NOMO-1 (cell line): Measurements from ENCODE around the gene NOS1AP.
"Not testable (repeated sequence)": the region's sequence is repeated elsewhere in the genome, so short reads cannot be mapped to it uniquely, and the experiment has no call there.

Experiments
- DNase-seq, 2 experiments: peaks; one replicate each; lab custom pipeline; 2025; ENCODE audit not compliant: unreplicated experiment in 2 of 2; lab: John Stamatoyannopoulos, UW

The NOS1AP gene

GRCh38 chr1:162189345-162189744, 119.9 kb downstream of the NOS1AP start:
- DNase-seq, result no peak

GRCh38 chr1:162191396-162192305, 122.2 kb downstream of the NOS1AP start:
- DNase-seq, result no peak

DNA sequence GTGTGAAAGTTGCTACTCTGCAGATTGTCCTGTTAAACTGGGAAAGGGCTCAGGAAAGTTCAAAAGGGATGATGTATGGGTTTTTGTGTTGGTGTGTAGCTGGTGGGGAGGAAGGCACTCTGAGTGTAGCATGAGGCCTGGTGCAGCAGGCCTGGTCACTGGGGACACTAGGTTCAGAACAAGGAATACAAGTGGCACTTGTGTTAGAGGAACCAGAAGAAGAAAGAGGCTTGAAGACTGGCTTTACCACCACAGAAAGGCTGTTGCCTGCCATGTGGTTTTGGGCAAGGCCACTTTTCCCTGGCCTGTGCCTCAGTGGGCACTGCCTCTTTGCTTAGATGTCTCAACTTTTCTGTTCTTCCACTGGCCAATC, 122.8 kb downstream of the NOS1AP start:
- DNase-seq, result no peak

DNA sequence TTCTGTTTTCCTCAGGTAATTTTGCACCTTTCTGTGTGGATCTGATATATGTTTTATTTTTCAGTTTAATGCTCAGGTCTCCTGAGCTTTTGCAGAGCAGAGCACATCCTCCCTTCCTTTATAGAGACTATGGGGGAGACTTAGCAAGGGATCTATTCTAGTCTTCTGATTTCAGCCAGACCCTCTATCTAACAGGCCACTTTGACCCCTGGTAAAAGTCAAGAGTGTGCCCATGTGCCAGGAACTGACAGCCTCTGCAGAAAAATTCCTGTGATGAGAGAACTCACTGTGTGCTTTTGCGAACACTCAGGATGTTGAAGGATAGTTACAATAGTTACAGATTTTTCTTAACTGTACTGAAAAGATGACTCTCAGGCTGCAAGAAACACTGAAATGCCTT, 123.3 kb downstream of the NOS1AP start:
- DNase-seq, result no peak

DNA sequence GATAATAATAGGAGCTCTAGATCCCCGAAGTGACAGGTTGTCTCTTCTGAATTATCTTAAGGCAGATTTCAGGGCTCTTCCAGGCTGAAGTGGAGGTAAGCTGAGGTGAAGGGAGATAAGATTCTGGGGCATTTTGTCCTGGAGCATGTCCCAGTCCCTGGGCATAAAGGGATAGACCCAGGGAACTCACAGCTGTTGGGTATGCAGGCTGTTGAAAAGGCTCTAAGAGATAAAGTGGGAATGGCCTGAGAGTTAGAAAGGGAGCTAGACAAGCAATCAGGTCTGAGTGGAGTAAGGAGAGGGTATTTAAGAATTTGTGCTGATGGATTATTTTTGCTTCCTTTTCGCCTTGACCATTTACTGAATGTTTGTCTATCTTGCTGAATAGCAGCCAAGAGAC, 123.7 kb downstream of the NOS1AP start:
- DNase-seq, result no peak

DNA sequence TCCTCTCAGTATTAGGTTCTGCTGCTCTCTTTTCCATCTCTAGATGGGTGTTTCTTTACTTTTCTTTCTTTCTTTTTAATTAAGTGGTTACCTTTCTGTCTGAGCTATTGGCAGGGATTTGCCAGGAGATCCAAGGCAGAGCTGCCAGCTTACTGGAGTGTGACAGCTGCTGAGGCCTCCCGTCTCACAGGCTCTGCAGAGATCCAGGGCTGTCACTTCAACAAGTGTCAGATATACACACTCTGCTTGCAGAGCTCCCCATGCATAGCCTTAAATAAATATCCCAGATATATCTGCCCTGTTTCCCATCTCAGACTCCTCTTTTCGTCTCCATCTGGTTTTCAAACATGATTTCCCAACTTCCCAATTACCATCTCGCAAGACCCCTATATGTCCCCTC, 124.3 kb downstream of the NOS1AP start:
- no peak for DNase-seq

- DNase-seq, result no peak
Measured at GRCh38 chr1:162195567-162195966, 126.1 kb downstream of the NOS1AP start.

DNA sequence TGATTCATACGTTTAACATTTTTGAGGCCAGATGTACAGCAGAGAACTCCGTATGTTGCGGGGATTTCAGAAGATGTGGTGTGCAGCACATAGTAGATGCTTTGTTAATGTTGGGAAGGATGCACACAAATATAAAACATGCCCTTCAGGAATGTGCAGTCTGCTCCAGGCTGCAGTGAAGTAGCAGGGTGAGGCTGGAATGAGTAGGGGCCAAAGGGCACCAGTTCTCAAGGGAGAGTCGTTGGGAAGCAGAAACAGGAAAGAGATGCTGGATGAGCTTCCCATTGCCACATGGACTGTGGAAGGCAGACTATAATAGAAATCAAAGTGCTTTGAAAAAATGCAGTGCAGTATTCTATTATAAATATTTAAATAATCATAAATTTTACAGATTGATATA, 126.9 kb downstream of the NOS1AP start:
- DNase-seq, result no peak

- DNase-seq, result no peak
Measured at GRCh38 chr1:162197041-162197531, 127.6 kb downstream of the NOS1AP start.

- no peak for DNase-seq
Measured at GRCh38 chr1:162197615-162198421, 128.3 kb downstream of the NOS1AP start.

GRCh38 chr1:162200096-162200847, 130.8 kb downstream of the NOS1AP start:
- DNase-seq, result no peak

GRCh38 chr1:162201062-162201461, 131.6 kb downstream of the NOS1AP start:
- not testable (repeated sequence) for DNase-seq

- DNase-seq, result no peak
Measured at GRCh38 chr1:162204129-162204822, 134.8 kb downstream of the NOS1AP start.

- no peak for DNase-seq
Measured at GRCh38 chr1:162204823-162205155, 135.3 kb downstream of the NOS1AP start.

DNA sequence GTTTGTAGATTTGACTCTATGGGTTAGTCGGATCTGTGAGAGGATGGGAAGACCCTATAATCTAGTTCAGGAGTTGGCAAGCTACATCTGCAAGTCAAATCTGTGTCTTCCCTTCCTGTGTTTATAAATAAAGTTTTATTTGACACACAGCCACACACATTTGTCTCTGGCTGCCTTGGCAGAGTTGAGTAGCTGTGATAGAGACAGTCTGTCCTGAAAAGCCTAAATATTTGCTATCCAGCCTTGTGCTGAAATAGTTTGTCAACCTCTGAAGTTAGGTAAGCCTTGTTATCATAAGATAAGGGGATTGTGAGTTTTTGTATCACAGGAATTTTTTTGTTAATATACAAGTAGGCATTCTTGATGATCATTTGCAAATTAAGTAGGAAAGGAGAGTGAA, 136.8 kb downstream of the NOS1AP start:
- no peak for DNase-seq

GRCh38 chr1:162206749-162207635, 137.5 kb downstream of the NOS1AP start:
- DNase-seq, result peak; percentile 19 to 50

- no peak for DNase-seq
Measured at GRCh38 chr1:162207862-162208261, 138.4 kb downstream of the NOS1AP start.

- no peak for DNase-seq
Measured at GRCh38 chr1:162210196-162210595, 140.7 kb downstream of the NOS1AP start.

DNA sequence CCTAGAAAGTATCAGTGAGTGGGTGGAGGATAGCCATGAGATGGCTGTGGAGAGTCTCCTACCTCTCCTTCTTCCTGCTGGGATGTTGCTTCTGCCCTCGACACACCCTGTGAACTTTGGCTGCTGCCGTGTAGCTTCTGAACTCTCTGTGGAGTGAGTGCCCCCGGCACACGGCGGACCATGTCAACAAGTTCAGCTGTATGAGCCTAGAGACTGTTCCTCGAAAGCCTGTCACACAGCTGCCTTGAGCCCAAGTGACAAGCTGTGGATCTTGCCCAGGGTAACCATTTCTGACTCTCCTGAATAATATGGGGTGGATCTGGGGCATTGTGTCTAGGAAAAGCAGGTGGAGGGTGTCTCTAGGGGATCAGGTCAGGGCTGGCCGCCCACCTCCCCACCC, 143.2 kb downstream of the NOS1AP start:
- no peak for DNase-seq
